Memory B cell (primary cell): Measurements from ENCODE around the gene FBF1.
"Not testable (repeated sequence)": the region's sequence is repeated elsewhere in the genome, so short reads cannot be mapped to it uniquely, and the experiment has no call there.

Experiments
- ATAC-seq: fragments of 150-1000 bp; cut with Tn5 transposase; 2 replicates; pipeline ENCODE4 v1.10.0; 2021; ENCODE audit warnings: low read depth, mild to moderate bottlenecking, moderate library complexity
- DNase-seq, 2 donors: peaks; one replicate each; pipeline ENCODE4 v3.0.0; 2022; ENCODE audit warnings: low spot score in 2 of 2
- H3K27ac Mint-ChIP-seq: one replicate; pipeline ENCODE4 v1.8.0; 2022; ENCODE audit warnings: mild to moderate bottlenecking, moderate library complexity, mixed read lengths
- H3K27me3 Mint-ChIP-seq: one replicate; pipeline ENCODE4 v1.8.0; 2022; ENCODE audit warnings: mixed read lengths
- H3K36me3 Mint-ChIP-seq: one replicate; pipeline ENCODE4 v1.8.0; 2022; ENCODE audit warnings: mild to moderate bottlenecking, mixed read lengths
- H3K4me1 Mint-ChIP-seq: one replicate; pipeline ENCODE4 v1.8.0; 2022; ENCODE audit warnings: mixed read lengths
- H3K4me3 Mint-ChIP-seq: one replicate; pipeline ENCODE4 v1.8.0; 2022; ENCODE audit warnings: mild to moderate bottlenecking, moderate library complexity, mixed read lengths
- H3K9me3 Mint-ChIP-seq: one replicate; pipeline ENCODE4 v1.8.0; 2022; ENCODE audit warnings: mixed read lengths

FBF1 gene

GRCh38 chr17:75874323-75875181 lies 66.3 kb downstream of the FBF1 start:
- Mint-ChIP-seq H3K36me3 (no peaks in the 10 kb centered on the region), H3K9me3 (no peaks in the 10 kb centered on the region), H3K4me1 (peaks cover 17% of the 10 kb centered on the region), H3K27me3 (no peaks in the 10 kb centered on the region), H3K4me3 (no peak overlapping the region), H3K27ac (no peak overlapping the region)
- ATAC-seq (no peak), DNase-seq (no peak)

DNA sequence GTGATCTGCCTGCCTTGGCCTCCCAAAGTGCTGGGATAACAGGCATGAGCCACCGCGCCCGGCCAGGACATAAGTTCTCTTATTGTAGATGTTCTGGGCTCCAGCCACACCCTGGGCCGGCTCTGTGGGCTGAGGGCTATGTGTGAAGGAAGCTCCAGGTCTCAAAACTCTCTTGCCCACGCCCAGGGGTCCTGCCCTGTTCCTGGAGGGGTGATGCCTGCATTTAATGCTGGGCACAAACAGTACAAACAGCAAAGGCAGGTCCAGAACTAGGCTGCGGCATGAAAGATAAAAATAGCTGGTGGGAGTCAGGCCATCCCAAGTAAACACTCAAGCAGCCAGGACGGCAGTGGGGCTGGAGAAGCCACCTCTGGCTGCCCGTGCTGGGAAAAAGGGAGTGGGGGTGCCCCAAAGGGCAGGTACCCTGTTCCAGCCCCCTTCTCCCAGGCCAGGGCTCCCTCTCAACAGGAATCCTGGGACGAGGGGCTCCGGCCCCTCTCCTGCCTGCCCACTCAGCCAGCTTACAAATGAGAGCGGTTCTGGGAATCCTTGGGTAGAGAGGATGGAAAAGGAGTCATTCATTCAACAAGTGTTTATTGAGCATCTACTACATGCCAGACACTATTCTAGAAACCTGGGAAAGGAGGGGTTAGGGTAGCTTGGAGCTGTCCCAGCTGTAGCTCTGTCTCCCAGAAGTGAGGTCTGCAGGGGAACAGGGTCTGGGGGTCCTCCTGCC lies 67.1 kb downstream of the FBF1 start:
- Mint-ChIP-seq H3K27ac (no peak overlapping the region), H3K36me3 (no peaks in the 10 kb centered on the region), H3K9me3 (no peaks in the 10 kb centered on the region), H3K4me1 (peaks cover 17% of the 10 kb centered on the region), H3K27me3 (no peaks in the 10 kb centered on the region), H3K4me3 (no peak overlapping the region)
- ATAC-seq = no peak
- no peak for DNase-seq

DNA sequence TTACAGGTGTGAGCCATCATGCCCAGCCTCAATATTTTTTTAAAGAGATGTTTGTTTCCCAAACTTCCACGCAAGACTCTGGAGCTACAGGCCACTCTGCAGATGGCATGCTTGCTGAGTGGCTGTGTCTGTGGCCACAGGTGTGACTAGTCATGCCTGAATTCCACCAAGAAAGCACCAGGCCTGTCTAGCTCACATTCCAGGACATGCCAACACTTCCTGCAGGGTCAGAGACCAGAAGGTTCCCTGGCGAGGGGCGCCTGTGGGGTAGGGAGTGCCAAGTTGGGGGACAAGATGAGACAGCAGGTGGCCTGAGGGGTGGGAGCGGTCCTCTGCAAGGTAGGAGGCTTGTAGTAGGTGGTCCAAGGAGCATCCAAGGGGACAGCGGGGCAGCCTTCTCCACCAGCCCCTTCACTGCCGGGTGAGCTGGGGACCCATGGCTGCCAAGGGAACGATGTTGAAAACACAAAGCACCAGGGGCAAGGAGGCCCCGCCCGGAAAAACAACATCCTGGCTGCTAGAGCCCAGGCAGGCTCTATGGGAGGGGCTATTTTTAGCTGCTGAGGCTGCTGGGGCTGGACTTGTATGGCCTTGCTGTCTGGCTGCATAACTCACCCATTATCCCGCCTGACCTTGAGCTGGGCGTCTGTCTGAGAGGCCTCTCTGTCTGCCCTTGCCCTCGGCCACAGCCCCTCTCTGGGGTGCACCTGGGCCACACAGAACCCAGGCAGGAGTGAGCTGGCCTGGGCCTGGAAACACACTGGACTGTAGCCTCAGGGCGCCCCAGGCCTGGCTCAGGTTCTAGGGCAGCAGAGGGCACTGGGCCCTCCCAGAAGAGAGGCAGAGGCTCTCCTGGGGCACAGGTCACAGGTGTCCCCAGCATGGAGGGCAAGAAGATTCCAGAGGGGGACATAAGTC lies 68.1 kb downstream of the FBF1 start:
- DNase-seq (no peak), ATAC-seq (no peak)
- Mint-ChIP-seq H3K27me3 (no peaks in the 10 kb centered on the region), H3K36me3 (no peaks in the 10 kb centered on the region), H3K27ac (no peak overlapping the region), H3K4me3 (no peak overlapping the region), H3K9me3 (no peaks in the 10 kb centered on the region), H3K4me1 (peaks cover 16% of the 10 kb centered on the region)

DNA sequence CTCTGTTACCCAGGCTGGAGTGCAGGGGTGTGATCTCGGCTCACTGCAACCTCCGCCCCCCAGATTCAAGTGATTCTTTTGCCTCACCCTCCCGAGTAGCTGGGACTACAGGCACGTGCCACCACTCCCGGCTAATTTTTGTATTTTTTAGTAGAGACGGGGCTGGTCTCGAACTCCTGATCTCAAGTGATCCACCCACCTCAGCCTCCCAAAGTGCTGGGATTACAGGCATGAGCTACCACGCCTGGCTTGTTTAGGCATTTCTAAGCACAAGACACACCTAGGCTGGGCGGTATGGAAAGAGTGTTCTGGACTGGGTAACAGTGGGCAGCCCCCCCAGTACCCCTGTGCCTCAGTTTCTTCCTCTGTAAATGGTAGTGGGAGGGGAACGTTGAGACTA lies 70.6 kb downstream of the FBF1 start:
- not testable (repeated sequence) for H3K4me1 Mint-ChIP-seq, DNase-seq, H3K27me3 Mint-ChIP-seq, H3K4me3 Mint-ChIP-seq, H3K9me3 Mint-ChIP-seq, ATAC-seq, H3K27ac Mint-ChIP-seq, H3K36me3 Mint-ChIP-seq

DNA sequence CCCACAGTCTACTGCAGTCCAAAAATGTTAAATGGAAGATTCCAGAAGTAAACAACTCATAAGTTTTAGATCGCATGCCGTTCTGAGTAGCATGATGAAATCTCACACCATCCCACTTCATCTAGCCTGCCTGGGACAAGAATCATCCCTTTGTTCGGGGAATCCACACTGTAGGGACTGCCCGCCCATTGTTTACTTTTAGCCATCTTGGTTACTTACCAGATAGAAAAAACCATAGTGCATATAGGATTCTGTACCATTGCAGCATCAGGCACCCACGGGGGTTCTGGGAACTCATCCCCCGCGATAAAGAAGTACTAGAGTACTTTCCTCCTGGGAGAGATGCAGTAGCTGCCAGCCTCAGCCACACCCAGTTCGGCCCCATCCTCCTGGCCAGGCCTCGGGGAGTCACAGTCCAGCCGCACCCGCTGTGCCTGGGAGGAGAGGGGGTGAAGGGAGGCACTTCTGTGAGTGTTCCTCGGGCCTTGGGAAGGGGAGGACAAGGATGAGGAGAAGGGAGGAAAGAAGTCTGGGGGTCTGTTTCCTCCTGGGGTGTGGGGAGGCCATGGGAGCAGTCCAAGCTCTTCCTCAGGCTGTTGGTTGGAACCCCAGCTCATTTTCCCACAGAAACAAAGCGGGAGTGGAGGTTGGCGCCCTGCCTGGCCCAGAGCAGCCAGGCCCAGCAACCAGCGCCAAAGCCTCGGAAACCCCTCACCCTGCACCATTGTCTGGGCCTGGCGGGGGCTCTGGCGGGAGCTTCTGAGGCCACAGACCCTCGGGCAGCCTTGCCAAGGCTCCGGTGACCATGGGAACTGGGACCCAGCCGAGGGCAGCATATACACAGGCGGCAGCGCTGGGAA lies 71.3 kb downstream of the FBF1 start:
- Mint-ChIP-seq H3K27ac (no peak overlapping the region), H3K9me3 (no peaks in the 10 kb centered on the region), H3K36me3 (no peaks in the 10 kb centered on the region), H3K27me3 (no peaks in the 10 kb centered on the region), H3K4me1 (peaks cover 6% of the 10 kb centered on the region), H3K4me3 (no peak overlapping the region)
- ATAC-seq (no peak), DNase-seq (no peak)

- DNase-seq, H3K36me3 Mint-ChIP-seq, H3K4me3 Mint-ChIP-seq, H3K27ac Mint-ChIP-seq, H3K27me3 Mint-ChIP-seq, H3K9me3 Mint-ChIP-seq, ATAC-seq: not testable (repeated sequence)
- peaks cover 11% of the 10 kb centered on the region for H3K4me1 Mint-ChIP-seq
These were observed 72.0 kb downstream of the FBF1 start for GRCh38 chr17:75868730-75869281.

GRCh38 chr17:75865404-75866188 lies 75.2 kb downstream of the FBF1 start:
- DNase-seq, H3K36me3 Mint-ChIP-seq, H3K4me3 Mint-ChIP-seq, H3K9me3 Mint-ChIP-seq, H3K27me3 Mint-ChIP-seq, ATAC-seq: not testable (repeated sequence)
- Mint-ChIP-seq H3K27ac (peak overlapping the region; percentile 93), H3K4me1 (peaks cover 13% of the 10 kb centered on the region)

GRCh38 chr17:75864887-75865286 lies 76.0 kb downstream of the FBF1 start:
- H3K27me3 Mint-ChIP-seq, H3K36me3 Mint-ChIP-seq, H3K9me3 Mint-ChIP-seq, DNase-seq: not testable (repeated sequence)
- Mint-ChIP-seq H3K27ac (peak overlapping the region; percentile 93), H3K4me1 (peaks cover 13% of the 10 kb centered on the region), H3K4me3 (peak overlapping the region; percentile 21)
- ATAC-seq = peak; percentile 28

DNA sequence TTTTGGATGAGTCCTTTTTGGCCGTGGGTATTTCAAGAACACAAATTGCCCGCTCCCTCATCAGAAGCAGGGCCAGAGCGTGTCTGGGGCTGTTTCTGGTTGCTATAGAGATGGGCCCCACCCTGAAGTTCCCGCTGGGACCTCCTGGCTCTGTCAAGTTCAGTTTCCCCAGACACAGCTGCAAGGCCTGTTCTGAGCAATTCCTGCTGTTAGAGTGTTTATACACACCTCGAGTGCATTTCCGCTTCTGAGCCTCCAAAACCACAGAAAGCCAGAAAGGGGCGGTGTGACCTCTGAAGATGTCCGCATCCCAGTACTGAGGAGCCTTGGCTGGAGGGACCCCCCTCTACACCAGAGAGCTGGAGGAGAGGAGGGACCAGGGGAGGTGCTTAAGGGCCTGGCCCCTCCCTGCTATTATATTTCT lies 76.4 kb downstream of the FBF1 start:
- peak; percentile 90 for ATAC-seq
- Mint-ChIP-seq H3K36me3 (no peaks in the 10 kb centered on the region), H3K9me3 (no peaks in the 10 kb centered on the region), H3K4me3 (peak overlapping the region; percentile 52), H3K27ac (peak overlapping the region; percentile 93), H3K27me3 (no peaks in the 10 kb centered on the region), H3K4me1 (peaks cover 13% of the 10 kb centered on the region)
- peak; percentile 55 to 62 for DNase-seq

- no peak for ATAC-seq
- Mint-ChIP-seq H3K4me1 (peaks cover 26% of the 10 kb centered on the region), H3K27me3 (no peaks in the 10 kb centered on the region)
These were observed 78.9 kb downstream of the FBF1 start for GRCh38 chr17:75861927-75862317.

More at GRCh38 chr17:75861927-75862317, 78.9 kb downstream of the FBF1 start:
- Mint-ChIP-seq H3K27ac (peak overlapping the region; percentile 65), H3K4me3 (no peak overlapping the region), H3K36me3 (no peaks in the 10 kb centered on the region), H3K9me3 (no peaks in the 10 kb centered on the region)
- no peak for DNase-seq
